ENCODE results near the gene TNFRSF1B. TPM values are rescaled to one million over a fixed set of nuclear protein-coding genes. Genes with fewer than 3 reads are reported as not detected.
A peak's percentile ranks its signal among the peaks of the same experiment; 100 is the strongest.

TNFRSF1B gene
- total and polyA plus RNA-seq, 9 of the 15 experiments (the other 6 are each of a cell fraction or from before 2014, with no cell fraction given), result 8.8 to 91.3 (median 36.0) TPM

GRCh38 chr1:12229835-12230548 is 63.2 kb downstream of the TNFRSF1B start, which contains the start of gene VPS13D (continued):
- TF ChIP-seq NR0B1 (IDR thresholded peaks at IDR 0.05; ENCODE audit: partially characterized antibody) (no peak), TBP (optimal IDR thresholded peaks at IDR 0.05; ENCODE audit: low read depth, low read length) (peak; percentile 46), ZBTB7A (IDR thresholded peaks at IDR 0.05; ENCODE audit: borderline replicate concordance, control insufficient read depth, low read depth, low read length) (peak; percentile 75), POU5F1 (IDR thresholded peaks at IDR 0.05; ENCODE audit: borderline replicate concordance, low read depth, low read length, partially characterized antibody) (no peak), ZSCAN32 (CRISPR knock-in tag; IDR thresholded peaks at IDR 0.05) (no peak), ESRRA (IDR thresholded peaks at IDR 0.05; ENCODE audit: borderline replicate concordance, low read depth) (peak; percentile 53; the same call in 1 of the 2 replicates), KLF16 (IDR thresholded peaks at IDR 0.05) (0 out of 2 replicates have a peak, but pooled peaks have one; percentile 48), CBX3 (IDR thresholded peaks at IDR 0.05; ENCODE audit: borderline replicate concordance in 1 of 2, low read length in 2 of 2) (no peak), RHOXF2B (CRISPR knock-in tag; conservative IDR thresholded peaks at IDR 0.05) (no peak), NFRKB (IDR thresholded peaks at IDR 0.05; ENCODE audit: low read depth) (no peak), FOSL1 (tag; conservative IDR thresholded peaks at IDR 0.05) (no peak), ZNF589 (CRISPR knock-in tag; IDR thresholded peaks at IDR 0.05; ENCODE audit: low read depth) (no peak), RFX7 (CRISPR knock-in tag; IDR thresholded peaks at IDR 0.05) (no peak), LEF1 (IDR thresholded peaks at IDR 0.05) (no peak), ZNF274 (IDR thresholded peaks at IDR 0.05; ENCODE audit: borderline replicate concordance, low read depth, low read length) (no peak), PHF21A (IDR thresholded peaks at IDR 0.05; ENCODE audit: borderline replicate concordance, low read depth) (no peak), FOXM1 (IDR thresholded peaks at IDR 0.05; ENCODE audit: low read depth) (no peak), FOXM1 (CRISPR knock-in tag; IDR thresholded peaks at IDR 0.05; ENCODE audit: low read depth) (no peak), NR4A1 (CRISPR knock-in tag; IDR thresholded peaks at IDR 0.05) (no peak), NR4A1 (tag; IDR thresholded peaks at IDR 0.05) (0 out of 2 replicates have a peak, but pooled peaks have one; percentile 60)
- TF ChIP-seq, protein P1, sequence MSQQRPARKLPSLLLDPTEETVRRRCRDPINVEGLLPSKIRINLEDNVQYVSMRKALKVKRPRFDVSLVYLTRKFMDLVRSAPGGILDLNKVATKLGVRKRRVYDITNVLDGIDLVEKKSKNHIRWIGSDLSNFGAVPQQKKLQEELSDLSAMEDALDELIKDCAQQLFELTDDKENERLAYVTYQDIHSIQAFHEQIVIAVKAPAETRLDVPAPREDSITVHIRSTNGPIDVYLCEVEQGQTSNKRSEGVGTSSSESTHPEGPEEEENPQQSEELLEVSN (IDR thresholded peaks at IDR 0.05; ENCODE audit: borderline replicate concordance in 1 of 2, extremely low read depth in 1 of 2, insufficient read depth in 1 of 2, insufficient read length in 1 of 2, low read depth in 1 of 2, low read length in 1 of 2, poor library complexity in 1 of 2, severe bottlenecking in 1 of 2), result peak in 1 of 2 experiments; percentile 51
